ENCODE data around the gene TBC1D24.
"Not testable (repeated sequence)": the region's sequence is repeated elsewhere in the genome, so short reads cannot be mapped to it uniquely, and the experiment has no call there.

Gene TBC1D24

GRCh38 chr16:2476741-2477140, 1.8 kb downstream of the TBC1D24 start:
- TF ChIP-seq CTCF (IDR thresholded peaks at IDR 0.05; ENCODE audit: insufficient read depth, low read depth, low read length, missing control alignments): no peak
- DNase-seq (ENCODE audit: low read depth): no peak

GRCh38 chr16:2477327-2477726, 2.4 kb downstream of the TBC1D24 start:
- TF ChIP-seq CTCF (IDR thresholded peaks at IDR 0.05; ENCODE audit: insufficient read depth, low read depth, low read length, missing control alignments): no peak
- DNase-seq (ENCODE audit: low read depth): no peak

More at GRCh38 chr16:2476741-2477140, 1.8 kb downstream of the TBC1D24 start:
- no peak overlapping the region for H3K4me3 ChIP-seq (ENCODE audit: low read length)

GRCh38 chr16:2478279-2478678, 3.4 kb downstream of the TBC1D24 start:
- no peak overlapping the region for H3K4me3 ChIP-seq (ENCODE audit: low read length)
- TF ChIP-seq CTCF (IDR thresholded peaks at IDR 0.05; ENCODE audit: insufficient read depth, low read depth, low read length, missing control alignments): no peak
- DNase-seq (ENCODE audit: low read depth): no peak

More at GRCh38 chr16:2477327-2477726, 2.4 kb downstream of the TBC1D24 start:
- no peak overlapping the region for H3K4me3 ChIP-seq (ENCODE audit: low read length)

- not testable (repeated sequence) for DNase-seq (ENCODE audit: low read depth); H3K4me3 ChIP-seq (ENCODE audit: low read length)
These were observed 5.1 kb downstream of the TBC1D24 start for GRCh38 chr16:2479996-2480395.

GRCh38 chr16:2480948-2481347, 6.0 kb downstream of the TBC1D24 start:
- DNase-seq (ENCODE audit: low read depth): no peak
- no peak overlapping the region for H3K4me3 ChIP-seq (ENCODE audit: low read length)
- no peak for TF ChIP-seq CTCF (IDR thresholded peaks at IDR 0.05; ENCODE audit: insufficient read depth, low read depth, low read length, missing control alignments)

- TF ChIP-seq CTCF (IDR thresholded peaks at IDR 0.05; ENCODE audit: insufficient read depth, low read depth, low read length, missing control alignments): no peak
- no peak for DNase-seq (ENCODE audit: low read depth)
- H3K4me3 ChIP-seq (ENCODE audit: low read length): no peak overlapping the region
These were observed 6.7 kb downstream of the TBC1D24 start for GRCh38 chr16:2481676-2482075.

GRCh38 chr16:2482249-2482648, 7.3 kb downstream of the TBC1D24 start:
- H3K4me3 ChIP-seq (ENCODE audit: low read length): no peak overlapping the region
- TF ChIP-seq CTCF (IDR thresholded peaks at IDR 0.05; ENCODE audit: insufficient read depth, low read depth, low read length, missing control alignments): no peak
- no peak for DNase-seq (ENCODE audit: low read depth)
